Activated T-helper 1 cell treated with anti-CD3 and anti-CD28 coated beads, Interleukin-12 subunit alpha, Interleukin-12 subunit beta, Interleukin-2, Interleukin-4 antibody, amounts not matched to agents 30 ng/mL and 10 ng/mL and 1 ng/mL, durations not matched to agents 14 hours and 24 hours and 36 hours (primary cell): ENCODE results near the gene PLCB4. TPM values are rescaled to one million over a fixed set of nuclear protein-coding genes. Genes with fewer than 3 reads are reported as not detected.

Source experiments
- DNase-seq: peaks from one replicate; pipeline ENCODE4 v3.0.0; 2021; ENCODE audit warnings: low spot score
- H3K27ac Mint-ChIP-seq: one replicate; pipeline ENCODE4 v1.8.0; 2021; ENCODE audit warnings: mild to moderate bottlenecking, mixed read lengths
- H3K27me3 Mint-ChIP-seq: one replicate; pipeline ENCODE4 v1.8.0; 2022; ENCODE audit warnings: mild to moderate bottlenecking, moderate library complexity, mixed read lengths; ENCODE audit not compliant: insufficient read depth
- H3K36me3 Mint-ChIP-seq: one replicate; pipeline ENCODE4 v1.8.0; 2021; ENCODE audit warnings: low read depth, mixed read lengths
- H3K4me1 Mint-ChIP-seq: one replicate; pipeline ENCODE4 v1.8.0; 2021; ENCODE audit warnings: low read depth, mixed read lengths
- H3K4me3 Mint-ChIP-seq: one replicate; pipeline ENCODE4 v1.8.0; 2021; ENCODE audit warnings: mild to moderate bottlenecking, moderate library complexity, mixed read lengths
- H3K9me3 Mint-ChIP-seq: one replicate; pipeline ENCODE4 v1.8.0; 2021; ENCODE audit warnings: mixed read lengths
- intact Hi-C: fragments of 100-400 bp; cut with micrococcal nuclease; formaldehyde crosslinking; loops from one replicate; pipeline ENCODE4 v1.15.1; 2024
- total RNA-seq: library from RNA; stranded (reverse); gene quantifications from 2 replicates; pipeline ENCODE4 v1.2.3, GENCODE V29; 2022

Gene PLCB4
- total RNA-seq, 1 donor from 2014 or later, result not detected

GRCh38 chr20:9180481-9181257 lies 111.8 kb downstream of the PLCB4 start:
- H3K27me3 Mint-ChIP-seq, result no peaks in the 10 kb centered on the region
- no peaks in the 10 kb centered on the region for H3K4me1 Mint-ChIP-seq
- intact Hi-C loops, result no loop called here
- H3K9me3 Mint-ChIP-seq, result peaks cover 3% of the 10 kb centered on the region
- no peaks in the 10 kb centered on the region for H3K36me3 Mint-ChIP-seq
- H3K4me3 Mint-ChIP-seq, result no peak overlapping the region
- no peak for DNase-seq
- H3K27ac Mint-ChIP-seq, result no peak overlapping the region

GRCh38 chr20:9185511-9185910 lies 116.6 kb downstream of the PLCB4 start:
- Mint-ChIP-seq H3K9me3 (peaks cover 3% of the 10 kb centered on the region), H3K4me1 (no peaks in the 10 kb centered on the region), H3K27me3 (no peaks in the 10 kb centered on the region), H3K4me3 (no peak overlapping the region), H3K27ac (no peak overlapping the region), H3K36me3 (no peaks in the 10 kb centered on the region)
- no peak for DNase-seq
- intact Hi-C loops, result no loop called here

DNA sequence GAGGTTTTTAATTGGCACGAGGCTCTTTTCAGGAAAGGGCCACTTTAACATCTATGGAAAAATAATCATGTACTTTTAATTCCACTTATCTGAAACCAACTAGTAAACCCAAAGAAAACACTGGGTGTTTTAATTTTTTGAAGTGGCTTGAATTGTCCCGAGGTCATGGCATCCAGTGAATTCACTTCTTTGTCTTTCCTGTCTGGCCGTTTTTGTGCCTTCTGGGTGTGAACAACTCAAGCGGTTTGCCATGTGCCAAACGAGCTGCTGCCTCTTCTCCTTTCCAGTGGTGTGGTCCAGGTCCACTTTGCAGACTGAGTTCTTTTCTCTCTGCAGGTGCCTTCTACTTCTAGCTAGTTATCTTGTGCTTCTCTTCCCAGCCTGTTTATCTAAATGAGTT lies 117.5 kb downstream of the PLCB4 start:
- Mint-ChIP-seq H3K4me1 (no peaks in the 10 kb centered on the region), H3K9me3 (peaks cover 3% of the 10 kb centered on the region), H3K27me3 (no peaks in the 10 kb centered on the region), H3K27ac (no peak overlapping the region), H3K4me3 (no peak overlapping the region), H3K36me3 (no peaks in the 10 kb centered on the region)
- intact Hi-C loops, result no loop called here
- no peak for DNase-seq

DNA sequence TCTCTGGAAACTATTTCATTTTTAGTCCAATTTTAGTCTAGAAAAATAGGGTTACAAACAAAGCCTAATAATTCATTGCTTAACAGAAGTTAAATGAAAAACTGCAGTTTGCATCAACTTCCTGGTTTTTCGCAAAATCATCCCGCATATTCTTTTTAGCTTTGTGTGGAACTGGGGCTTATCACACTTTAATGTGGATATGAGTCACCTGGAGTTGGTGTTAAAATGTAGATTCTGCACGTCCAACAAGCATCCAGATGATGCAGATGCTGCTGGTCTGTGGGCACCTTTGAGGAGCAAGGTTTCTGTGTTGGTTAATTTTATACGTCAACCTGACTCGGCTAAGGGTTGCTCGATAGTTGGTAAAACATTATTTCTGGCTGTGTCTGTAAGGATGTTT lies 126.1 kb downstream of the PLCB4 start:
- no peaks in the 10 kb centered on the region for H3K36me3 Mint-ChIP-seq
- no peaks in the 10 kb centered on the region for H3K4me1 Mint-ChIP-seq
- DNase-seq, result no peak
- H3K27ac Mint-ChIP-seq, result no peak overlapping the region
- intact Hi-C loops, result no loop called here
- H3K4me3 Mint-ChIP-seq, result no peak overlapping the region
- H3K9me3 Mint-ChIP-seq, result no peaks in the 10 kb centered on the region
- no peaks in the 10 kb centered on the region for H3K27me3 Mint-ChIP-seq

- H3K9me3 Mint-ChIP-seq, result no peaks in the 10 kb centered on the region
- H3K36me3 Mint-ChIP-seq, result no peaks in the 10 kb centered on the region
- H3K27me3 Mint-ChIP-seq, result no peaks in the 10 kb centered on the region
- intact Hi-C loops, result no loop called here
- H3K27ac Mint-ChIP-seq, result no peak overlapping the region
- DNase-seq, result no peak
- H3K4me3 Mint-ChIP-seq, result no peak overlapping the region
- no peaks in the 10 kb centered on the region for H3K4me1 Mint-ChIP-seq
Measured at GRCh38 chr20:9196110-9196509, 127.2 kb downstream of the PLCB4 start.

- H3K9me3 Mint-ChIP-seq, result peaks cover 3% of the 10 kb centered on the region
- H3K4me3 Mint-ChIP-seq, result no peak overlapping the region
- no peak overlapping the region for H3K27ac Mint-ChIP-seq
- no peaks in the 10 kb centered on the region for H3K4me1 Mint-ChIP-seq
- no peaks in the 10 kb centered on the region for H3K36me3 Mint-ChIP-seq
- intact Hi-C loops, result no loop called here
- no peaks in the 10 kb centered on the region for H3K27me3 Mint-ChIP-seq
- DNase-seq, result no peak
Measured at GRCh38 chr20:9198460-9198859, 129.6 kb downstream of the PLCB4 start.

DNA sequence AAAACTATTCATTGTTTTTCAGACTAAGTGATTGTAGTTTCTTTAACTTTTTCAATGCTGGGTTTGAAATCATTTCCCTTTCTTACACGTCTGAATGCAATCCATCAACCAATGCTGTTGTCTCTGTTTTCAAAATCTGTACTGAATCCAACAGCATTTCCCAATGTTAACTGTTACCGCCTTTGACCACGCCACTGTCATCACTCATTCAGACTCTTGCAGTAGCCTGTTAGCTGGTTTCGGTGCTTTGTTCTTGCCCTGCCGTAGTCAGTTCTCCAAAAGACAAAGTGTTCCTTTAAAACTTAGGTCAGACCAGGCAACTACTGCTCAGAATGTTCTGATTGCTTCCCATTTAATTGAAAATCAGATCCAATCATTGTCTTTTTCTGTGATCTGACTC lies 131.3 kb downstream of the PLCB4 start:
- intact Hi-C loops, result no loop called here
- no peak for DNase-seq
- H3K27ac Mint-ChIP-seq, result no peak overlapping the region
- H3K27me3 Mint-ChIP-seq, result no peaks in the 10 kb centered on the region
- no peaks in the 10 kb centered on the region for H3K4me1 Mint-ChIP-seq
- peaks cover 3% of the 10 kb centered on the region for H3K9me3 Mint-ChIP-seq
- H3K36me3 Mint-ChIP-seq, result no peaks in the 10 kb centered on the region
- no peak overlapping the region for H3K4me3 Mint-ChIP-seq

- Mint-ChIP-seq H3K27ac (no peak overlapping the region), H3K27me3 (no peaks in the 10 kb centered on the region), H3K36me3 (no peaks in the 10 kb centered on the region), H3K4me3 (no peak overlapping the region), H3K4me1 (no peaks in the 10 kb centered on the region), H3K9me3 (peaks cover 3% of the 10 kb centered on the region)
- intact Hi-C loops, result no loop called here
- DNase-seq, result no peak
Measured at GRCh38 chr20:9200620-9201019, 131.7 kb downstream of the PLCB4 start.

DNA sequence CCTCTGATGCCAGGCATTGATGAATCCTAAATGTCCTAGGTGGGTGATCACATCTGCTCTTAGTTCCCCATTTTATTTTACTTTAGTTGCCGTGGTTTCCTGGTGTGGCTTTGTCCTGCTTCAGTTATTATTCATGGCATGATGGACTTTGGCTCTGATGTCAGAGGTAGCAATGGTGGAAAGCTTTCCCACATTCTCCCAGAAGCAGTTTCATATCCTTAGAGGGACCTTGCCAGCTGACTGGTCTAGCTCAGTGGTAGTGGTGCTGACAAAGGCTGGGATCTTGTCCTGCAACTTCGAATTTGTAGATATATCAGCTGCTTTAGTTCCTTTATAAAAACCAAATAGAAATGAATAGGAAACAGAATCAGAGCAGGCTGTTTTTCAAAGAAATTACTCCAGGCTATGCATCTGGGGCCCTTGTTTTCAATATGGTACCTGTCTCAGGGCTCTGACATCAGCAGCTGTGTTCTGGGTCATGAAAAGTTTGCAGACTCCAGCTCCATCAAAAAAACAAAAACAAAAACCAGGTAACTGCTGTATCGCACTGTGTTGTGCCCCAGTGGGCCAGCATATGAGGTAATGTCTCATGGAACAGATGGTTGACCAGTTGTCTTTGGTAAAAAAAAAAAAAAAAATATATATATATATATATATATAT lies 133.7 kb downstream of the PLCB4 start:
- Mint-ChIP-seq H3K4me3 (no peak overlapping the region), H3K27me3 (no peaks in the 10 kb centered on the region), H3K9me3 (peaks cover 3% of the 10 kb centered on the region), H3K36me3 (no peaks in the 10 kb centered on the region), H3K4me1 (no peaks in the 10 kb centered on the region), H3K27ac (no peak overlapping the region)
- DNase-seq, result no peak
- intact Hi-C loops, result no loop called here

DNA sequence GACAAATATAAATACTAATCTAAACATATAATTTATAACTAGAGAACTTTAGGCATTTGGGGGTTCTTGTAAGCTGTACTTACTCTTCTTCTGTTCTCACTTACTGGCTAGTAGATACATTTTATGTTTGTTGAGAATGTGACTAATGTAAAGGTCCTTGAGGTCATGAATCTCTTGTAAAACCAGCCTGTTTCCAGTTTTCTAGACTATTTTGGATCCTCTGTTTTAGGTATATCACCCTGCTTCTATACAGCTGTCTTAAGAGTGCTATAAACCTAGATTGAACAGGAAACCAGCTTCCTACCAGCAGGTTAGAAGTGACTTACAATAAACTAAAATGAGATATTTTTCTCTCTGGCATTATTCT lies 134.2 kb downstream of the PLCB4 start:
- Mint-ChIP-seq H3K27me3 (no peaks in the 10 kb centered on the region), H3K4me3 (no peak overlapping the region), H3K9me3 (peaks cover 3% of the 10 kb centered on the region), H3K27ac (no peak overlapping the region), H3K4me1 (no peaks in the 10 kb centered on the region), H3K36me3 (no peaks in the 10 kb centered on the region)
- no peak for DNase-seq
- intact Hi-C loops, result no loop called here

GRCh38 chr20:9204979-9205378 lies 136.1 kb downstream of the PLCB4 start:
- DNase-seq, result no peak
- peaks cover 3% of the 10 kb centered on the region for H3K9me3 Mint-ChIP-seq
- intact Hi-C loops, result no loop called here
- H3K27ac Mint-ChIP-seq, result no peak overlapping the region
- H3K4me3 Mint-ChIP-seq, result no peak overlapping the region
- H3K27me3 Mint-ChIP-seq, result no peaks in the 10 kb centered on the region
- H3K4me1 Mint-ChIP-seq, result no peaks in the 10 kb centered on the region
- H3K36me3 Mint-ChIP-seq, result no peaks in the 10 kb centered on the region

DNA sequence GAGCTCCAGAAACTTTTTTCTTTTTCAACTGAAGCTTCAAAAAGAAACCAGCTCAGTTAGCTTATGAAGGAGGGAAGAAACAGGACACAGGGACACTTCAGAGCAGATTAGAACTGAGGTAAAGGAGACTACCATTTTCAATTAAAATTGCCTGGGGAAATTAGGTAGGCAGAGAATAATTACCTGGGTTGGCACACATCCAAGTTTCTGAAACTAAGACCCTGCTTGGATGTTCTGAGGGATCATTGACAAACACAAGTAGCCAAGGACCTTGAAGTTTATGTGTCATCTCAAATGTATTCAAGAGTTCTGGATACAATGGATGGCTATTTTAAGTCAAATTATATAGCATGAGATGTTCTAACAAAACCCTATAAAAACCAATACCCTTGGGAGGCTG lies 137.6 kb downstream of the PLCB4 start:
- peaks cover 3% of the 10 kb centered on the region for H3K9me3 Mint-ChIP-seq
- intact Hi-C loops, result no loop called here
- DNase-seq, result no peak
- H3K4me3 Mint-ChIP-seq, result no peak overlapping the region
- no peaks in the 10 kb centered on the region for H3K27me3 Mint-ChIP-seq
- H3K27ac Mint-ChIP-seq, result no peak overlapping the region
- no peaks in the 10 kb centered on the region for H3K4me1 Mint-ChIP-seq
- H3K36me3 Mint-ChIP-seq, result no peaks in the 10 kb centered on the region

DNA sequence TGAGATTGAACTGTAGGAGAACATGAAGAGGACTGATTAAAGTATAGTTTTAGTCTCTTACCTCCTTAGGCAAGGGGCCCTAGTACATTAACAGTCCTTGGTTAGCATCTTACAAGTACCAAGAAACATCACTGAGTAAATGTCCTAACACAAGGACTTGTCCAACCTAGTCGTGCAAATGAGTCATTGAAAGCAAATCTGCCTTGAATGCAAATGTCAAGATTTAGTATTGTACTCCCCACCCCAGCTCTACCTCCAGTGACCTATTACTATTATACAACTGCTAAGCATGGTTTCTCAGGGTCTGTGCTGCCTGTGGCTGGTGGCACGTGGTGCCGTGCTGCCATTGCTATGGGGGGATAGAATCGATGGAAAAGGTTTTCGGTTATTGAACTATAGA lies 138.4 kb downstream of the PLCB4 start:
- no peaks in the 10 kb centered on the region for H3K9me3 Mint-ChIP-seq
- H3K36me3 Mint-ChIP-seq, result no peaks in the 10 kb centered on the region
- no peak overlapping the region for H3K4me3 Mint-ChIP-seq
- no peaks in the 10 kb centered on the region for H3K4me1 Mint-ChIP-seq
- intact Hi-C loops, result no loop called here
- no peaks in the 10 kb centered on the region for H3K27me3 Mint-ChIP-seq
- no peak for DNase-seq
- no peak overlapping the region for H3K27ac Mint-ChIP-seq
